Subcutaneous adipose tissue (tissue), 4 donors: ENCODE results near the gene TOR3A. TPM values are rescaled to one million over a fixed set of nuclear protein-coding genes. Genes with fewer than 3 reads are reported as not detected.

Experiments
- CTCF ChIP-seq: fragments of 450-650 bp; IDR thresholded peaks from one replicate; pipeline ENCODE4 v1.5.1; 2016; ENCODE audit warnings: low read depth, mild to moderate bottlenecking, control low read depth, antibody characterized with exemption, moderate library complexity
- total RNA-seq, 4 donors: library from RNA; depleted of rRNA; stranded (reverse); fragments of >200 nt; gene quantifications; one replicate each; pipeline ENCODE4 v1.1.0, GENCODE V29; 2016

The TOR3A gene
- total RNA-seq, 4 donors from 2014 or later: 22.0 to 45.8 (median 32.9) TPM

DNA sequence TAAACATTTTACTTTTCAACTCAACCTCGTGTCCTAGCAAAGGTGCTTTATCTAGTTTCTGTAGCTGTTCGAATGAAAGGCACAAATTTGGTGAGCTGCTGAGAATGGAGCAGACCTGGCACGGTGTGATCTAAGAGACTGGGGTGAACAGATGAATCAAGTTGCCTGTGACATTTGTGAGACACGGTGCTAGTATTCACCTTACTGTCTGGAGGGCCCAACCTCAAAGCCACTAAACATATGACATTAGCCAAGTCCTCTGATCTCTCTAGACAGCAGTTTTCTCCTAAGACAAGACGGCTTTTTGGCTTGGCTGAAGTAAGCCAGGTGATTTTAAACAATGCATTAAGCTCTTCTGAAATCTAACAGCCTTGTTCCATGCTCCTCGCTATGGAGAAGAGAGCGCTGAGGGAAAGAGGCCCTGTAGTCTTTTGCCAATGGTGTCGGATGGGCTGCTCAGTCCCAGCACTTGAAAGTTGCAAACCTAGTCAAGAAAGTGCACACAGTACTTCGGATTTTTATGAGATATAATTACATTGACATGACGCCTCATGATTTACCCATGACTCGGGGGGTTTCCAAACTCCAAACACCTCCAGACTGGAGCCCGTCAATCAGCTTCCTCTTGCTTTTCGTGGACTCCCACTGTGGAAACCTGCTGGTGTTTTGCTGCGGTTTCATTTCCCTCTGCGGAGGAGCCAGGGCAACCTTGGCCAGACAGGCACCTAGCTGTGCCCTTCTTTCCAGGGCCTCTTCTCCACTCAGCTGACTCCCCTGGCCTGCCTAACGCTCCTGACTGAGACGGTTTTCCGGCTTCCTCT, 794 bp upstream of the TOR3A start:
- no peak for TF ChIP-seq CTCF

DNA sequence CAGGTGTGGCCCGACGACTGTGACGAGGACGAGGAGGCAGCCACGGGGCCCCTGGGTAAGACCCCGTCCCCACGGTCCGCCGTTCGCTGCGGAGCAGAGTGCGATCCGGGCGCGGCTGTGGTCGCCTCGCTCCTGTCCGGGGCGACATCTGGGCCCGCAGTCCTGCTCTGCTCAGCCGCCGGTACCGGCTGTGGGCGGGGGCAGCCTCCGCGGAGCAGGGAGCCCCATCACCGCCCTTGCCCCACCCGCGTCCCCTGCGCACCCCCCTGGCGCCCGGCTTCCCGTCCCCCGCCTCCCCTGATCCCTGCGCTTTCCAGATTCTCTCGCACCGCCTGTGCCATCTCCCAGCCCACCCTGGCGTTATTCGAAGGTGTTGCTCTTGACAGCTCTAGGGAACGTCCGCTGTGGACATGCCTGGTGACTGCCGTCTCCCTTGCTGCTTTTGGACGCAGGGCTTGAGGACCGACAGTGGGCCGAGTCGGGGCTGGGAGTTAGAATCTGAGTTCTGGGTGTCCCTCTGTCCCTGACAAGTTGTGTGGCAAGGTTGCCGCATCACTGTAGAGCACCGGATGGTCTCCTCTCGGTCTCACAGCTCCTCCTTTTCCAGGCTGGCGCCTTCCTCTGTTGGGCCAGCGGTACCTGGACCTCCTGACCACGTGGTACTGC, 596 bp downstream of the TOR3A start:
- TF ChIP-seq CTCF: no peak

DNA sequence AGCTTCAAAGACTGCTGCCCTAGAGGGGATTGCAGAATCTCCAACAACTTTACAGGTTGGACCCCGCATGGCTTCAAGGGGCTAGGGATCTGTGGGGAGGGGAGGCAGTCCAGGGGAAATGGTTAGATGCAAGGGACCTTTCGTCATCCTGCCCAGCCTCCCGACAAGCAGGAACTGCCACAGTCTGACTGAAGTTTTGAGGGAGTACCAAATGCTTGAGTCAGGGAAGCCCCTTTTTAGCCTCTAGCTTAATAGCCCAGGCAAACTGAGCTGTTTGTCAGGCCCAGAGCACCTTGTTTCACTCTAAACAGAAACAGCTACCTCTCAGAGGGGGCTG, 1.1 kb downstream of the TOR3A start:
- no peak for TF ChIP-seq CTCF

GRCh38 chr1:179083533-179083932, 1.7 kb downstream of the TOR3A start:
- TF ChIP-seq CTCF: no peak

DNA sequence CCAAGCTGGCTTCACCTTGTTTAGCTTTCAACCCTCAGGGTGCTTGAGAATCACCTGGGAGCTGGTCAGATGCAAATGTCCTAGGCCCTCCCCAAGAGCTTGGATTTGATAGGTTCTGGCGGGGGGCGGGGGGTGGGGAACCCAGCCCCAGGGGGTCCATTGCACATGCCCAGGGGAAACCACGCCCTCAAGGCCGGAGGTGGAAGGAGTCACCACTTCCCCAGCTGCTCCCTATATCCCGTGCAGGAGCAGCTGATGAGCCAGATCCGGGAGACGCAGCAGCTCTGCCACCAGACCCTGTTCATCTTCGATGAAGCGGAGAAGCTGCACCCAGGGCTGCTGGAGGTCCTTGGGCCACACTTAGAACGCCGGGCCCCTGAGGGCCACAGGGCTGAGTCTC, 5.8 kb downstream of the TOR3A start:
- no peak for TF ChIP-seq CTCF

- TF ChIP-seq CTCF: no peak
Measured at GRCh38 chr1:179089827-179090482, 8.1 kb downstream of the TOR3A start.

DNA sequence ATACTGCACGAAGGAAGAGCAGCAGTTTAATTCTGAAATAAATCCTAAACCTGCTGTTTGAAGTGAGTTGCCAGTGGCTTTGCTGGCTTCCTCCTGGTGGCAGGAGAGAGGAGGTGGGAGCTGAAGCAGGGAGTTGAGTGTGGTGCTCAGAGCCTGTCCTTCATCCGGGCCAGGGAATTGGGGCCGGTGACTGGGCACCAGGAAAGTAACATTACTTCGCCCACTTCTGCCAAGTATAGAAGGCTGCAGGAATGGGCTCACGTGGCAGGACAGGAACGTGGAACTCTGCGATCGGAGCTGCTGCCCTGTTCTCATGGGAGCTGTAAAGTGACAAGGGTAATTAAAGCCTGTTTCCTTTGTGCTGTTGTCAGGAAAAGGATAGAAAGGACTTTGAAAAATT, 8.7 kb downstream of the TOR3A start:
- TF ChIP-seq CTCF: no peak
